Caco-2 (cell line): ENCODE data around the gene ADAMTSL1. TPM values are rescaled to one million over a fixed set of nuclear protein-coding genes. Genes with fewer than 3 reads are reported as not detected.

Experiments used
- BruUV-seq: library from RNA; stranded (reverse); fragments of 400-500 nt; replicated peaks from 2 replicates; lab custom pipeline; 2021; lab: Mats Ljungman, UMichigan
- CTCF ChIA-PET: fragments of 300-600 bp; sonication (Branson Sonifier 250); formaldehyde crosslinking; loops from one replicate; lab custom pipeline; 2022; ENCODE audit warnings: antibody characterized with exemption; lab: Charles Lee
- POLR2A ChIA-PET: fragments of 300-600 bp; sonication (Branson Sonifier 250); formaldehyde crosslinking; loops from one replicate; lab custom pipeline; 2022; ENCODE audit warnings: antibody characterized with exemption; lab: Charles Lee
- DNase-seq, 2 experiments: peaks; one replicate each; pipeline versions ENCODE4 v3.0.0 to v3.0.0-alpha.2; 2020 to 2022
- H3K27me3 ChIP-seq: replicated peaks from 2 replicates; pipeline ENCODE4 v1.6.0; 2011; ENCODE audit warnings: low read length; ENCODE audit not compliant: control insufficient read depth, insufficient read depth
- H3K36me3 ChIP-seq: 2 replicates; pipeline ENCODE4 v1.5.1; 2011; ENCODE audit warnings: low read length; ENCODE audit not compliant: control insufficient read depth, insufficient read depth
- H3K4me1 ChIP-seq: fragments of 250-450 bp; sonication (Bioruptor Pico); 2 replicates; pipeline ENCODE4 v1.5.1; 2020; ENCODE audit warnings: mild to moderate bottlenecking
- H3K4me3 ChIP-seq: 2 replicates; pipeline ENCODE4 v1.5.1; 2011; ENCODE audit warnings: low read depth, mild to moderate bottlenecking, control low read depth, low read length
- H3K9me3 ChIP-seq: fragments of 250-450 bp; sonication (Bioruptor Pico); 2 replicates; pipeline ENCODE4 v1.5.1; 2020; ENCODE audit warnings: mild to moderate bottlenecking, moderate library complexity
- H3K27ac Mint-ChIP-seq: one replicate; pipeline ENCODE4 v1.8.0; 2022; ENCODE audit warnings: mixed read lengths; ENCODE audit not compliant: unreplicated experiment
- H3K27me3 Mint-ChIP-seq: one replicate; pipeline ENCODE4 v1.8.0; 2022; ENCODE audit warnings: mixed read lengths; ENCODE audit not compliant: insufficient read depth, unreplicated experiment
- H3K36me3 Mint-ChIP-seq: one replicate; pipeline ENCODE4 v1.8.0; 2022; ENCODE audit warnings: mild to moderate bottlenecking, mixed read lengths; ENCODE audit not compliant: insufficient read depth, unreplicated experiment
- H3K4me1 Mint-ChIP-seq: one replicate; pipeline ENCODE4 v1.8.0; 2022; ENCODE audit warnings: low read depth, mixed read lengths; ENCODE audit not compliant: unreplicated experiment
- H3K4me3 Mint-ChIP-seq: one replicate; pipeline ENCODE4 v1.8.0; 2022; ENCODE audit warnings: mild to moderate bottlenecking, moderate library complexity, mixed read lengths; ENCODE audit not compliant: unreplicated experiment
- H3K9me3 Mint-ChIP-seq: one replicate; pipeline ENCODE4 v1.8.0; 2022; ENCODE audit warnings: mixed read lengths; ENCODE audit not compliant: unreplicated experiment
- CTCF ChIP-seq, 2 experiments: fragments of 200-600 bp in 1 of 2; IDR thresholded peaks; 1 replicate in 1 of 2; 2 replicates in 1 of 2; pipeline versions ENCODE4 v1.5.1 to v1.8.0; 2011 to 2022; ENCODE audit warnings: antibody characterized with exemption in 1 of 2, control low read depth in 1 of 2, inconsistent platforms in 1 of 2, low read depth in 1 of 2, low read length in 1 of 2, mild to moderate bottlenecking in 1 of 2, moderate library complexity in 1 of 2; ENCODE audit not compliant: insufficient read depth in 1 of 2, severe bottlenecking in 1 of 2, unreplicated experiment in 1 of 2
- intact Hi-C: fragments of 100-400 bp; cut with micrococcal nuclease; formaldehyde crosslinking; loops from one replicate; pipeline ENCODE4 v1.10.0; 2022; ENCODE audit not compliant: unreplicated experiment
- total RNA-seq: library from RNA; stranded (reverse); gene quantifications from 2 replicates; pipeline ENCODE4 v1.2.3, GENCODE V29; 2022

Gene ADAMTSL1
- total RNA-seq, 1 experiment from 2014 or later = not detected

GRCh38 chr9:18776836-18777820, 303.2 kb downstream of the ADAMTSL1 start:
- no peak overlapping the region for H3K27ac Mint-ChIP-seq
- H3K9me3 Mint-ChIP-seq = no peaks in the 10 kb centered on the region
- H3K4me3 Mint-ChIP-seq = no peak overlapping the region
- no peaks in the 10 kb centered on the region for H3K9me3 ChIP-seq
- H3K4me1 Mint-ChIP-seq = no peaks in the 10 kb centered on the region
- no TSS peak for BruUV-seq
- no peaks in the 10 kb centered on the region for H3K4me1 ChIP-seq
- no peaks in the 10 kb centered on the region for H3K36me3 ChIP-seq
- intact Hi-C loops = no loop called here
- no peaks in the 10 kb centered on the region for H3K27me3 ChIP-seq
- no peaks in the 10 kb centered on the region for H3K27me3 Mint-ChIP-seq
- DNase-seq = no peak
- no peak for TF ChIP-seq CTCF (IDR thresholded peaks at IDR 0.05; ENCODE audit: insufficient read depth in 1 of 2, low read depth in 1 of 2, low read length in 1 of 2, severe bottlenecking in 1 of 2, unreplicated experiment in 1 of 2)
- H3K4me3 ChIP-seq = no peak overlapping the region
- ChIA-PET CTCF (no interaction called here), POLR2A (no interaction called here)
- H3K36me3 Mint-ChIP-seq = no peaks in the 10 kb centered on the region

- no peak overlapping the region for H3K4me3 Mint-ChIP-seq
- Histone ChIP-seq H3K9me3 (no peaks in the 10 kb centered on the region), H3K4me3 (no peak overlapping the region), H3K27me3 (no peaks in the 10 kb centered on the region), H3K36me3 (no peaks in the 10 kb centered on the region), H3K4me1 (no peaks in the 10 kb centered on the region)
- H3K36me3 Mint-ChIP-seq = no peaks in the 10 kb centered on the region
- no peaks in the 10 kb centered on the region for H3K4me1 Mint-ChIP-seq
- ChIA-PET POLR2A (no interaction called here), CTCF (no interaction called here)
- H3K9me3 Mint-ChIP-seq = no peaks in the 10 kb centered on the region
- no TSS peak for BruUV-seq
- TF ChIP-seq CTCF (IDR thresholded peaks at IDR 0.05; ENCODE audit: insufficient read depth in 1 of 2, low read depth in 1 of 2, low read length in 1 of 2, severe bottlenecking in 1 of 2, unreplicated experiment in 1 of 2) = no peak
- no peak overlapping the region for H3K27ac Mint-ChIP-seq
- intact Hi-C loops = no loop called here
- no peak for DNase-seq
- H3K27me3 Mint-ChIP-seq = peaks cover 7% of the 10 kb centered on the region
Observed at GRCh38 chr9:18778147-18778546, 304.2 kb downstream of the ADAMTSL1 start.

GRCh38 chr9:18778846-18779245, 304.9 kb downstream of the ADAMTSL1 start:
- TF ChIP-seq CTCF (IDR thresholded peaks at IDR 0.05; ENCODE audit: insufficient read depth in 1 of 2, low read depth in 1 of 2, low read length in 1 of 2, severe bottlenecking in 1 of 2, unreplicated experiment in 1 of 2) = no peak
- Histone ChIP-seq H3K9me3 (no peaks in the 10 kb centered on the region), H3K4me3 (no peak overlapping the region), H3K4me1 (no peaks in the 10 kb centered on the region), H3K36me3 (no peaks in the 10 kb centered on the region), H3K27me3 (no peaks in the 10 kb centered on the region)
- no peaks in the 10 kb centered on the region for H3K4me1 Mint-ChIP-seq
- CTCF ChIA-PET = no interaction called here
- no peak for DNase-seq
- no peak overlapping the region for H3K4me3 Mint-ChIP-seq
- peaks cover 7% of the 10 kb centered on the region for H3K27me3 Mint-ChIP-seq
- H3K9me3 Mint-ChIP-seq = no peaks in the 10 kb centered on the region
- intact Hi-C loops = no loop called here
- no TSS peak for BruUV-seq
- H3K36me3 Mint-ChIP-seq = no peaks in the 10 kb centered on the region
- POLR2A ChIA-PET = no interaction called here
- no peak overlapping the region for H3K27ac Mint-ChIP-seq
